GM21786 (cell line): ENCODE data around the gene SMC3.

ENCODE experiments used
- ATAC-seq: cut with Tn5 transposase; IDR thresholded peaks from one replicate; pipeline ENCODE4 v1.9.1; 2021; ENCODE audit not compliant: unreplicated experiment

The SMC3 gene

GRCh38 chr10:110644598-110645462, 77.3 kb downstream of the SMC3 start:
- no peak for ATAC-seq

GRCh38 chr10:110646417-110647135, 79.1 kb downstream of the SMC3 start:
- ATAC-seq, result no peak

- no peak for ATAC-seq
Observed at GRCh38 chr10:110647136-110647430, 79.6 kb downstream of the SMC3 start.

GRCh38 chr10:110648692-110649346, 81.3 kb downstream of the SMC3 start:
- no peak for ATAC-seq

- ATAC-seq, result no peak
Observed at GRCh38 chr10:110649347-110650264, 82.1 kb downstream of the SMC3 start.

- no peak for ATAC-seq
Observed at GRCh38 chr10:110650265-110650668, 82.8 kb downstream of the SMC3 start.

- ATAC-seq, result peak; percentile 89
Observed at GRCh38 chr10:110651044-110651958, 83.8 kb downstream of the SMC3 start.

GRCh38 chr10:110652475-110653118, 85.1 kb downstream of the SMC3 start:
- no peak for ATAC-seq
